CD1c-positive myeloid dendritic cell (primary cell): ENCODE data around the gene VWA2.
"Not testable (repeated sequence)": the region's sequence is repeated elsewhere in the genome, so short reads cannot be mapped to it uniquely, and the experiment has no call there.

ENCODE experiments used
- DNase-seq: peaks from one replicate; pipeline ENCODE4 v3.0.0-alpha.2; 2016; ENCODE audit errors: extremely low spot score

The VWA2 gene

GRCh38 chr10:114319406-114320248 lies 80.6 kb downstream of the VWA2 start:
- no peak for DNase-seq

- no peak for DNase-seq
Measured at GRCh38 chr10:114320249-114321116, 81.4 kb downstream of the VWA2 start.

DNA sequence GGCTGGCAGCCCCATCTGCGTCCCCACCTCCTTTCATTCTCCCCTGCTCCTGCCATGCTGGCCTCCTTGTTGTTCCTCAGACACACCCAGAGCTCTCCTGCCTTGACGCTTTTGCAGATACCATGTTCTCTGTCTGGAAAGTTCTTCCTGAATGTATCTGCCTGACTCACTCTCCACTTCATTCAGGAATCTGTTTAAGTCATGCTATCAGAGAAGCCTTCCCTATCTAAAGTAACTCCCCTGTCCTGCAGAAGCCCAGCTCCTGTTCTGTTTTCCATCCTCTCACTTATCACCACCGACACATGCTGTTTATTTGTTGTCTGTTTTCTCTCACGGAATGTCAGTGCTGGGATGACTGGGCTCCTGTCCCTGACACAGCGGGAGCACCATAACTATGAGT lies 83.3 kb downstream of the VWA2 start:
- DNase-seq: no peak

DNA sequence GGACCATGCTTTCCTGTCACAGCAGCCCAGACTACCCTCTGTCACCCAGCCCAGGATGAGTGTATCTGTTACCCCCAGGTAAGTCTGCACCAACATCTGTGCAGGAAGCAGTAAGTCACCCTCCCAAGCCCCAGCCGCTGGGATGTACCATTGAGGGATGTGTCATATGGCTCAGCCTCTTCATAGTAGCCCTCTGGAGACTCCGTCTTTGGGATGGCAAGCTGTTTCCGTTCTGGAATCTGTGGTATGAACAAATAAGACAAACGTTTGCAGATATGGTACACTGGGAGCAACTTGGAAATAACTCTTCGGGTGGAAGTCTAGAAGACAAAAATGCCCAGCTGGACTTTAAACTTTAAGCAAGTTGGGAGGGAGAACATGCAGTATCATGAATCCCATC lies 84.0 kb downstream of the VWA2 start:
- DNase-seq: no peak

- DNase-seq: no peak
Measured at GRCh38 chr10:114326795-114327194, 87.7 kb downstream of the VWA2 start.

GRCh38 chr10:114327537-114328440 lies 88.7 kb downstream of the VWA2 start:
- DNase-seq: no peak

GRCh38 chr10:114328441-114328812 lies 89.4 kb downstream of the VWA2 start:
- DNase-seq: no peak

- DNase-seq: no peak
Measured at GRCh38 chr10:114328874-114329273, 89.8 kb downstream of the VWA2 start.

DNA sequence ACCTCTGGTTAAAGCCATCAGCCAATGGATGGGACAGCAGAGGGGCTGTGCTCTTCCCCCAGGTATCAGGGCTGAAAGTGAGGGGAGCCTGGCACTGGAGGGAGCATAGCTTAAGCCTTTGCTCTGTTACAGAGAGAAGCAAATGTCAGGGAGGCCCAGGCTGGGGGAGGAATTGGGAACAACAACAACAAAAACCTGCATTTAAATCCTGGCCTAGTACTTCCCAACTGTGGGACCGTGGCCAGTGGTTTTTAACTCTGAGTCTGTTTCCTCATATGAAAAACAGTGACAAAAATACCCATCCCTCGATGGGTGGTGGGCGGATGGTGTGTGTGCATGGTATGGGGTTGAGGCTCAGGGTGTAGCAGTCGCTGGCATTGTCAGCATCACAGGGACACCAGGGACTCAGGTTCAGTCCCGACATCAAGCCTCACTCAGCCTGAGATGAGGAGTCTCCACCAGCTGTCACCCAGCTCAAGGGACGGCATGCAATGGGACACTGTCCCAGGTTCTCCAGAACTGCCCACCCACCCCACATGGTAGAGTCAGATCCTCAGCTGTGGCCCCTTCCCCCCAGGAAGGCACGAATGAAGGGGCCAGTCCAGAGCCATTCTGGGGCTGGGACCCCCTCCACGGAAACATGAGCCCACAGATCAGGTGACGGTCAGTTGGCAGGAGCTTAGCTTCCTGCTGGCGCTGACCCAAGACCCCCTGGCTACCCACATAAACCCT lies 90.7 kb downstream of the VWA2 start:
- no peak for DNase-seq

DNA sequence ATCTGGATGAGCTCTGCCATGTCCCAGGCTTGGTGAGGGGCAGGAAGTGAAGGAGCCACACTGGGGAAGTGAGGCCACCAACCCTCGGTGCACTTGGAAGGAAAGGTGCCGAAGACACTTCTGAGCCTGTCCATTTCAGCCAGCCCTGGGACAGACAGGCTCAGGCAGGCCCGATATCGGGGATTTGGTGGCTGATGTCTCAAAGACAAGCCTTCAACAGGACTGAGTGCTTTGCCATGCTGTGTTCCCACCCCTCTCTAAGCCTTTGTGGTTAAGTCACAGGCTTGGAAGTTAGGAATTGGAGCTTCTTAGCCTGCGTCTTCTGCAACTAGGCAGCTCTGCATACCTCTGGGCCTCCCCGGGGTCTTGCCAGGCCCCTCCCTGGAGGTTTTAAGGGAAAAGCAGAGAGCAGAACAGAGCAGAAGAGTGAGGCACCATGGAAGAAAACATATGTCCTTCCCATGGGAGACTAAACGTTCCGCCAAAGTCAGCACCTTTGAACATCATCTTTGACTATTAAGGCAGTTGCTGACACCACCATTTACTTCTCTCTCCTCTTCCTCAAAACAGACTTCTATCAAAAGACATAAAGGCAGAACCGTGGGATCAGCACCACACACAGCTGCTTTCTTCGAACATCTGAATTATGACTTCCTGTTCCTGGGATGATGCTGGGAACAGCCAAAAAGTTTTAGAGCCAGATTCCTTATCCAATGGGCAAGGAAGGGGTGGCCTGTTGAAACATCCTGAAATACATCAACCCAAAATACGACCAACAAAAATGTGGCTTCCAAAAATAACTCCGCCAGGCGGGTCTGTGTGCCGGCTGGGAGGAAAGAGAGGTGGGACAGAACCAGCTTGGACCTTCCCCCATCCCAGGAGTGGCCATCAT lies 93.5 kb downstream of the VWA2 start:
- DNase-seq: no peak

DNA sequence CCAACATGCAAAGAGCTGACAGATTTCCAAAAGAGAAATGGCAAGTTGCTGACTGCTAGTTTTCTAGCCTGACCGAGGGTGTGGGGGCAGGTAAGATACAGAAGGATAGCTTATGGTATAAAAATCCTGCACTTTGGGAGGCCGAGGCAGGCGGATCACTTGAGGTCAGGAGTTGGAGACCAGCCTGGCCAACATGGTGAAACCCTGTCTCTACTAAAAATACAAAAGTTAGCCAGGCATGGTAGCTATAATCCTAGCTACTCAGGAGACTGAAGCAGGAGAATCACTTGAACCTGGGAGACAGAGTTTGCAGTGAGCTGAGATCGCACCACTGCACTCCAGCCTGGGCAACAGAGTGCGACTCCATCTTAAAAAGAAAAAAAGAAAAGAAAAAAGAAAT lies 94.4 kb downstream of the VWA2 start:
- not testable (repeated sequence) for DNase-seq

DNA sequence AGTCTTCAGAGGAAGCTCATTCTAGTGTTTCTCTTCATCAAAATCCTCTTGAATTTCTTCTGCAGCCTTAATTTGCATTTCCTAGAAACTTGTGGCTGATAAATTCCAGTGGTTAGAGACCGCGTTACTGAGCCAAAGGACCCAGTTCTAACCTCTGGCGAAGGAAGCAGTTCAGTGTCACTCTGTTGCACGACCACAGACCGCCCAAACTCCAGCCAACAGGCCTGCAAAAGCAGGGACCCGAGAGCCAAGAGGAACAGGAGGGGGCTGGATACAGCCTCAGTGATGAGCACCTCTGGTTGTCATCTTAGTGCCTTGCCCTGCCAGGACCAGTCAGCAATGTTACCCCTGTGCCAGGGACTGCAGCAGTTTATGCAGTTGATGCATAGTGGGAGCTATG lies 95.2 kb downstream of the VWA2 start:
- no peak for DNase-seq

DNA sequence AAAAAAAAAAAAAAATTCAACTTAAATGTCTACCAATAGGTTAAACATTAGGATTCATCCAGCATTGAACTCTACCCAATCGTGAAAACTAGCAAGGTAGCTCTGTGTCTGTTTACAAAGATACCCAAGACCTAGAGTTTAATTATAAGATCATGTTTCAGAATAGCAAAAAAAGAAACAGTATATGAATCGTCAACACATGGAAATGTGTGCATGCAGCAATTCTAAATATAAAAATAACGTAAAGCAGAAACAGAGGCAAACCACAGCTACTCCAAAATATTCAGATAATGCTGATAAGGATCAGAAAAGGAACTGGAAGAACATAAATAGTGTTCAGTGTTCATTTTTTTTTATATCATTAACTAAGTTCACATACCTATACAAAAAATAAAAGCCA lies 96.6 kb downstream of the VWA2 start:
- no peak for DNase-seq

GRCh38 chr10:114336823-114337509 lies 97.9 kb downstream of the VWA2 start:
- DNase-seq: no peak

GRCh38 chr10:114337510-114338462 lies 98.7 kb downstream of the VWA2 start:
- no peak for DNase-seq

DNA sequence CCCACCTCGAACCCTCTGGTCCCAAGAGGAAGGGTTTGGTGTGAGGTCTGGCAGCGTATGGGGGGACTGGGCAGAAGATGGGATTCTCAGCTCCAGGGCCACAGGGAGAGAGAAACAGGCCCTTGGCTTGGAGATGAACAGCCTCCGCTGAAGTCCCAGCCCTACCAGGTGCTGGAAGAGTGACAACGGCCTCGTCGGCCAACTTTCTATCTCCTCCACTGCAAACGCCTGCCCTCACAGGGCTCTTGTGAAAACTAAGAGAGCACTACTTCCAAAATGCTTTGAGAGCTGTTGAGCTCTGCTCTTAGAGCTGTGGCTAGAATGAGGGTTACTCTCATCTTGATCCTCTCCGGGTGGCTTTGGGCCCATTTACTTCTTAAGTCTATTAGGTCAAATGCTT lies 101.8 kb downstream of the VWA2 start:
- no peak for DNase-seq
